ENCODE measurements around the gene PCDHGB7.
"Not testable (repeated sequence)": the region's sequence is repeated elsewhere in the genome, so short reads cannot be mapped to it uniquely, and the experiment has no call there.

Gene PCDHGB7

GRCh38 chr5:141411575-141411974 lies 5.9 kb upstream of the PCDHGB7 start:
- Mint-ChIP-seq H3K36me3 (peaks cover 9% of the 10 kb centered on the region), H3K27me3 (peaks cover 25% of the 10 kb centered on the region), H3K4me1 (peaks cover 8% of the 10 kb centered on the region), H3K4me3 (no peak overlapping the region), H3K9me3 (peaks cover 9% of the 10 kb centered on the region), H3K27ac (no peak overlapping the region)
- ATAC-seq (ENCODE audit: low read depth), result no peak
- DNase-seq (ENCODE audit: low spot score in 2 of 2), result no peak

DNA sequence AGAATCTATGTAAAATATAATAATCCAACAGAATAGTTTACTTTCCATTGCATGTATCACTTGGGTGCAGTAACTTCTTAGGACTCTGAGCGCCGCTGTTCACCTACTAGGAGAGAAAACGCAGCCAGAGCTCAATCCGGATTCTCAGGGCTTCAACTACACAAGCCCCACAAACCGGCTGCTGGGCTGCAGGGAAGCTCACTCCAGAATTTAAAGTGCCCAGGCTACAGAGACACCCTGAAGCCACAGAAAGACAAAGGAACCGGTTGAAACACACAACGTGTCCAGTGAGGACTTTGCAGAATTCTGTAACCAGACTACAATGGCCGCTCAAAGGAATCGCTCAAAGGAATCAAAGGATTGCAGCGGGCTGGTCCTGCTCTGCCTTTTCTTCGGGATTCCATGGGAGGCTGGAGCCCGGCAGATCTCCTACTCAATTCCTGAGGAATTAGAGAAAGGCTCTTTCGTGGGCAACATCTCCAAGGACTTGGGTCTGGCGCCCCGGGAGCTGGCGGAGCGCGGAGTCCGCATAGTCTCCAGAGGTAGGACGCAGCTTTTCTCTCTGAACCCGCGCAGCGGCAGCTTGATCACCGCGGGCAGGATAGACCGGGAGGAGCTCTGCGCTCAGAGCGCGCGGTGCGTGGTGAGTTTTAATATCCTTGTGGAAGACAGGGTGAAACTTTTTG lies 4.5 kb upstream of the PCDHGB7 start, which contains the start of gene PCDHGA10:
TSS of gene PCDHGA10 (plus strand) at position 134 of the 686 bp plus-strand sequence. CDS start at position 323, 189 bp downstream.
- H3K27me3 Mint-ChIP-seq, result peaks cover 27% of the 10 kb centered on the region
- H3K9me3 Mint-ChIP-seq, result peaks cover 11% of the 10 kb centered on the region
- ATAC-seq (ENCODE audit: low read depth) (peak; percentile 75), DNase-seq (ENCODE audit: low spot score in 2 of 2) (no peak)
- H3K4me3 Mint-ChIP-seq, result peak within 1 kb of the TSS; percentile 86
- peaks cover 11% of the 10 kb centered on the region for H3K36me3 Mint-ChIP-seq
- peak within 1 kb of the TSS; percentile 70 for H3K27ac Mint-ChIP-seq
- H3K4me1 Mint-ChIP-seq, result peaks cover 10% of the 10 kb centered on the region

- Mint-ChIP-seq H3K4me1 (peaks cover 8% of the 10 kb centered on the region), H3K27ac (no peak overlapping the region), H3K36me3 (peaks cover 9% of the 10 kb centered on the region), H3K9me3 (peaks cover 12% of the 10 kb centered on the region), H3K4me3 (peak overlapping the region; percentile 86), H3K27me3 (peaks cover 29% of the 10 kb centered on the region)
- ATAC-seq (ENCODE audit: low read depth) (no peak), DNase-seq (ENCODE audit: low spot score in 2 of 2) (no peak)
Observed at GRCh38 chr5:141413540-141414069, 3.9 kb upstream of the PCDHGB7 start.

DNA sequence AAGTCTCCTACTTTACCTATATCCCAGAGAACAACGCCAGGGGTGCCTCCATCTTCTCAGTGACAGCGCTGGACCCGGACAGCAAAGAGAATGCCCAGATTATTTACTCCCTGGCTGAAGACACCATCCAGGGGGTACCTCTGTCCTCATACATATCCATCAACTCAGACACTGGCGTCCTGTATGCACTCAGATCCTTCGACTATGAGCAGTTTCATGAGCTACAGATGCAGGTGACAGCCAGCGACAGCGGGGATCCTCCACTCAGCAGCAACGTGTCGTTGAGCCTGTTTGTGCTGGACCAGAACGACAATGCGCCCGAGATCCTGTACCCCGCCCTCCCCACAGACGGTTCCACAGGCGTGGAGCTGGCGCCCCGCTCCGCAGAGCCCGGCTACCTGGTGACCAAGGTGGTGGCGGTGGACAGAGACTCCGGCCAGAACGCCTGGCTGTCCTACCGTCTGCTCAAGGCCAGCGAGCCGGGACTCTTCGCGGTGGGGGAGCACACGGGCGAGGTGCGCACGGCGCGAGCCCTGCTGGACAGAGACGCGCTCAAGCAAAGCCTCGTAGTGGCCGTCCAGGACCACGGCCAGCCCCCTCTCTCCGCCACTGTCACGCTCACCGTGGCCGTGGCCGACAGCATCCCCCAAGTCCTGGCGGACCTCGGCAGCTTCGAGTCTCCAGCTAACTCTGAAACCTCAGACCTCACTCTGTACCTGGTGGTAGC lies 2.8 kb upstream of the PCDHGB7 start:
- Mint-ChIP-seq H3K9me3 (peaks cover 12% of the 10 kb centered on the region), H3K27ac (peak overlapping the region; percentile 16), H3K27me3 (peaks cover 26% of the 10 kb centered on the region)
- H3K4me3 Mint-ChIP-seq; H3K36me3 Mint-ChIP-seq; ATAC-seq (ENCODE audit: low read depth); DNase-seq (ENCODE audit: low spot score in 2 of 2); H3K4me1 Mint-ChIP-seq: not testable (repeated sequence)

DNA sequence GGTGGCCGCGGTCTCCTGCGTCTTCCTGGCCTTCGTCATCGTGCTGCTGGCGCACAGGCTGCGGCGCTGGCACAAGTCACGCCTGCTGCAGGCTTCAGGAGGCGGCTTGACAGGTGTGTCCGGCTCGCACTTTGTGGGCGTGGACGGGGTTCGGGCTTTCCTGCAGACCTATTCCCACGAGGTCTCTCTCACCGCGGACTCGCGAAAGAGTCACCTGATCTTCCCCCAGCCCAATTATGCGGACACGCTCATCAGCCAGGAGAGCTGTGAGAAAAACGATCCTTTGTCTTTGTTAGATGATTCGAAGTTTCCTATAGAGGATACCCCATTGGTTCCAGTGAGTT lies 2.2 kb upstream of the PCDHGB7 start:
- peaks cover 25% of the 10 kb centered on the region for H3K27me3 Mint-ChIP-seq
- H3K27ac Mint-ChIP-seq; H3K4me1 Mint-ChIP-seq; H3K36me3 Mint-ChIP-seq; DNase-seq (ENCODE audit: low spot score in 2 of 2): not testable (repeated sequence)
- peak overlapping the region; percentile 12 for H3K4me3 Mint-ChIP-seq
- peaks cover 11% of the 10 kb centered on the region for H3K9me3 Mint-ChIP-seq
- ATAC-seq (ENCODE audit: low read depth), result peak; percentile 19

GRCh38 chr5:141419074-141419880 lies 1.8 kb downstream of the PCDHGB7 start:
- ATAC-seq (ENCODE audit: low read depth), result no peak
- Mint-ChIP-seq H3K27ac (no peak overlapping the region), H3K36me3 (peaks cover 5% of the 10 kb centered on the region), H3K9me3 (peaks cover 15% of the 10 kb centered on the region), H3K4me3 (no peak overlapping the region), H3K27me3 (peaks cover 19% of the 10 kb centered on the region), H3K4me1 (peaks cover 4% of the 10 kb centered on the region)
- no peak for DNase-seq (ENCODE audit: low spot score in 2 of 2)

DNA sequence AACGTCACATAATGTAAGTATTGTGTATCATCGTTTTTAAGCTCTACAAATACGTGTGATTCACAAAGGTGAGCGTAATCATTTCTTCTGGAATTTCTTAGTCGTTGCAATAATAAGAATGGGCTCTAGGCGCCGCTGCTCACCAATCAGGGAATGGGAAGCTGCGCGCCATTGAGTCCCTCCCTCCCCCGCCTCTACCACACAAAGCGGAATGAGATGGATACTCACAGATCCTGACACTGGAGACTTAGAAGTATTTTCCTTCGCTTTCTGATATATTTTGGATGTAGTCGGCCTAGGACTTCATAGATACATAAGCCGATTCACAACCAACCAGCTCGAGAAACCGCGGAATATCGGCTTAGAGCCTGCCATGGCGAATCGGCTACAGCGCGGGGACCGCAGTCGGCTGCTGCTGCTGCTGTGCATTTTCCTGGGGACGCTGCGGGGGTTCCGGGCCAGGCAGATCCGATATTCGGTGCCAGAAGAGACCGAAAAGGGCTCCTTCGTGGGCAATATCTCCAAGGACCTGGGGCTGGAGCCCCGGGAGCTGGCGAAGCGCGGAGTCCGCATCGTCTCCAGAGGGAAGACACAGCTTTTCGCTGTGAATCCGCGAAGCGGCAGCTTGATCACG lies 3.5 kb downstream of the PCDHGB7 start, which contains the start of gene PCDHGA11:
TSS of gene PCDHGA11 (plus strand) at position 197 of the 634 bp plus-strand sequence. CDS start at position 374, 177 bp downstream.
- Mint-ChIP-seq H3K9me3 (peaks cover 15% of the 10 kb centered on the region), H3K27me3 (peaks cover 15% of the 10 kb centered on the region), H3K4me1 (peaks cover 4% of the 10 kb centered on the region), H3K36me3 (peaks cover 5% of the 10 kb centered on the region), H3K27ac (peak within 1 kb of the TSS; percentile 72), H3K4me3 (peak within 1 kb of the TSS; percentile 80)
- ATAC-seq (ENCODE audit: low read depth), result peak; percentile 37
- no peak for DNase-seq (ENCODE audit: low spot score in 2 of 2)

DNA sequence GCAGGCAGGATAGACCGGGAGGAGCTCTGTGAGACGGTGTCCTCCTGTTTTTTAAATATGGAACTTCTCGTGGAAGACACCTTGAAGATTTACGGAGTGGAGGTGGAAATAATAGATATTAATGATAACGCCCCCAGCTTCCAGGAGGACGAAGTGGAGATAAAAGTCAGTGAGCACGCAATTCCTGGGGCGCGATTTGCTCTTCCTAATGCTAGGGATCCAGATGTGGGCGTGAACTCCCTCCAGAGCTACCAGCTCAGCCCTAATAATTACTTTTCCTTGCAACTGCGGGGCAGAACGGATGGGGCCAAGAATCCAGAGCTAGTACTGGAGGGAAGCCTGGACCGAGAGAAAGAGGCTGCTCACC lies 4.0 kb downstream of the PCDHGB7 start:
- Mint-ChIP-seq H3K4me1 (peaks cover 4% of the 10 kb centered on the region), H3K27ac (peak overlapping the region; percentile 72)

DNA sequence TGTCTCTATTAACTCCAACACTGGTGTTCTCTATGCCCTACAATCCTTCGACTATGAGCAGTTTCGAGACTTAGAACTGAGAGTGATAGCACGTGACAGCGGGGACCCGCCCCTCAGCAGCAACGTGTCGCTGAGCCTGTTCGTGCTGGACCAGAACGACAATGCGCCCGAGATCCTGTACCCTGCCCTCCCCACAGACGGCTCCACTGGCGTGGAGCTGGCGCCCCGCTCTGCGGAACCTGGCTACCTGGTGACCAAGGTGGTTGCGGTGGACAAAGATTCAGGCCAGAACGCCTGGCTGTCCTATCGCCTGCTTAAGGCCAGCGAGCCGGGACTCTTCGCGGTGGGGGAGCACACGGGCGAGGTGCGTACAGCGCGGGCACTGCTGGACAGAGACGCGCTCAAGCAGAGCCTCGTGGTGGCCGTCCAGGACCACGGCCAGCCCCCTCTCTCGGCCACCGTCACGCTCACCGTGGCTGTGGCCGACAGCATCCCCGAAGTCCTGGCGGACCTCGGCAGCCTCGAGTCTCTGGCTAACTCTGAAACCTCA lies 5.3 kb downstream of the PCDHGB7 start:
- DNase-seq (ENCODE audit: low spot score in 2 of 2) (no peak), ATAC-seq (ENCODE audit: low read depth) (no peak)
- Mint-ChIP-seq H3K36me3 (peaks cover 5% of the 10 kb centered on the region), H3K27ac (no peak overlapping the region), H3K27me3 (peaks cover 13% of the 10 kb centered on the region), H3K4me1 (peaks cover 4% of the 10 kb centered on the region), H3K9me3 (peaks cover 17% of the 10 kb centered on the region), H3K4me3 (no peak overlapping the region)

More for the DNA sequence above, 4.0 kb downstream of the PCDHGB7 start:
- no peak for DNase-seq (ENCODE audit: low spot score in 2 of 2)
- Mint-ChIP-seq H3K4me3 (peak overlapping the region; percentile 80), H3K36me3 (peaks cover 5% of the 10 kb centered on the region), H3K9me3 (peaks cover 15% of the 10 kb centered on the region), H3K27me3 (peaks cover 14% of the 10 kb centered on the region)
- no peak for ATAC-seq (ENCODE audit: low read depth)

GRCh38 chr5:141427783-141428426 lies 10.4 kb downstream of the PCDHGB7 start:
- Mint-ChIP-seq H3K4me3 (no peak overlapping the region), H3K4me1 (peaks cover 6% of the 10 kb centered on the region), H3K9me3 (peaks cover 10% of the 10 kb centered on the region), H3K27ac (no peak overlapping the region), H3K36me3 (peaks cover 6% of the 10 kb centered on the region), H3K27me3 (peaks cover 16% of the 10 kb centered on the region)
- no peak for ATAC-seq (ENCODE audit: low read depth)
- no peak for DNase-seq (ENCODE audit: low spot score in 2 of 2)

- H3K27me3 Mint-ChIP-seq, result peaks cover 10% of the 10 kb centered on the region
- ATAC-seq (ENCODE audit: low read depth), result peak; percentile 83
Observed at GRCh38 chr5:141430332-141431113, 13.0 kb downstream of the PCDHGB7 start, which contains the start of gene PCDHGA12. Gene PCDHGA12, plus strand, starts transcription at chr5:141430507. Its CDS starts 253 bp downstream, at chr5:141430760.

DNA sequence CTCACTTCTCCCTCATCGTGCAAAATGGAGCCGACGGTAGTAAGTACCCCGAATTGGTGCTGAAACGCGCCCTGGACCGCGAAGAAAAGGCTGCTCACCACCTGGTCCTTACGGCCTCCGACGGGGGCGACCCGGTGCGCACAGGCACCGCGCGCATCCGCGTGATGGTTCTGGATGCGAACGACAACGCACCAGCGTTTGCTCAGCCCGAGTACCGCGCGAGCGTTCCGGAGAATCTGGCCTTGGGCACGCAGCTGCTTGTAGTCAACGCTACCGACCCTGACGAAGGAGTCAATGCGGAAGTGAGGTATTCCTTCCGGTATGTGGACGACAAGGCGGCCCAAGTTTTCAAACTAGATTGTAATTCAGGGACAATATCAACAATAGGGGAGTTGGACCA lies 13.8 kb downstream of the PCDHGB7 start:
- peaks cover 12% of the 10 kb centered on the region for H3K9me3 Mint-ChIP-seq
- peak overlapping the region; percentile 74 for H3K27ac Mint-ChIP-seq
- peaks cover 8% of the 10 kb centered on the region for H3K36me3 Mint-ChIP-seq
- peak overlapping the region; percentile 91 for H3K4me3 Mint-ChIP-seq
- DNase-seq (ENCODE audit: low spot score in 2 of 2) (peak in 1 of 2 donors; percentile 52), ATAC-seq (ENCODE audit: low read depth) (peak; percentile 61)
- peaks cover 6% of the 10 kb centered on the region for H3K4me1 Mint-ChIP-seq
- peaks cover 10% of the 10 kb centered on the region for H3K27me3 Mint-ChIP-seq

More at GRCh38 chr5:141430332-141431113, 13.0 kb downstream of the PCDHGB7 start, which contains the start of gene PCDHGA12:
- Mint-ChIP-seq H3K9me3 (peaks cover 12% of the 10 kb centered on the region), H3K4me3 (peak within 1 kb of the TSS; percentile 91), H3K27ac (peak within 1 kb of the TSS; percentile 74), H3K4me1 (peaks cover 6% of the 10 kb centered on the region), H3K36me3 (peaks cover 8% of the 10 kb centered on the region)
- peak in 1 of 2 donors; percentile 51 for DNase-seq (ENCODE audit: low spot score in 2 of 2)
